GM10266 (cell line): ENCODE results near the gene HECW1.

Experiments
- DNase-seq: peaks from one replicate; pipeline ENCODE4 v3.0.0; 2012; ENCODE audit errors: extremely low spot score
- TF ChIP-seq, protein P1 (sequence below): IDR thresholded peaks from 2 replicates; pipeline ENCODE4 v1.5.1; 2012; ENCODE audit warnings: mild to moderate bottlenecking, low read depth; ENCODE audit not compliant: control insufficient read depth, insufficient read depth; ENCODE audit errors: missing control alignments

HECW1 gene

DNA sequence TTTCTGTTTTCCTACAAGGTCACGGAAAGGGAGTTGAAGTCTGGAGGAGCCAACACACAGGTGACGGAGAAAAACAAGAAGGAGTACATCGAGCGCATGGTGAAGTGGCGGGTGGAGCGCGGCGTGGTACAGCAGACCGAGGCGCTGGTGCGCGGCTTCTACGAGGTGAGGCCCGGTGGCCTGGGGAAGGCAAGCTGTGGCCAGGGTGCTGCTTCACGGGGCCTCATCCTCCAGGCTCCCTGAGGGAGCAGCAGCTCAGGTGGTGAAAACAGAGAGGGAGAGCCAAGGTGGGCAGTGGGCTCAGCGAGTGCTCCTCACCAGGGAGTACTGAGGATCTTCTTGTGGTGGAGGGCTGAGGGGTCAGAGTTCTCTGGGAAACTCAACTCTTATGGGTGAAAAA, 438.0 kb downstream of the HECW1 start:
- TF ChIP-seq, protein P1, sequence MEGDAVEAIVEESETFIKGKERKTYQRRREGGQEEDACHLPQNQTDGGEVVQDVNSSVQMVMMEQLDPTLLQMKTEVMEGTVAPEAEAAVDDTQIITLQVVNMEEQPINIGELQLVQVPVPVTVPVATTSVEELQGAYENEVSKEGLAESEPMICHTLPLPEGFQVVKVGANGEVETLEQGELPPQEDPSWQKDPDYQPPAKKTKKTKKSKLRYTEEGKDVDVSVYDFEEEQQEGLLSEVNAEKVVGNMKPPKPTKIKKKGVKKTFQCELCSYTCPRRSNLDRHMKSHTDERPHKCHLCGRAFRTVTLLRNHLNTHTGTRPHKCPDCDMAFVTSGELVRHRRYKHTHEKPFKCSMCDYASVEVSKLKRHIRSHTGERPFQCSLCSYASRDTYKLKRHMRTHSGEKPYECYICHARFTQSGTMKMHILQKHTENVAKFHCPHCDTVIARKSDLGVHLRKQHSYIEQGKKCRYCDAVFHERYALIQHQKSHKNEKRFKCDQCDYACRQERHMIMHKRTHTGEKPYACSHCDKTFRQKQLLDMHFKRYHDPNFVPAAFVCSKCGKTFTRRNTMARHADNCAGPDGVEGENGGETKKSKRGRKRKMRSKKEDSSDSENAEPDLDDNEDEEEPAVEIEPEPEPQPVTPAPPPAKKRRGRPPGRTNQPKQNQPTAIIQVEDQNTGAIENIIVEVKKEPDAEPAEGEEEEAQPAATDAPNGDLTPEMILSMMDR = no peak
- no peak for DNase-seq

DNA sequence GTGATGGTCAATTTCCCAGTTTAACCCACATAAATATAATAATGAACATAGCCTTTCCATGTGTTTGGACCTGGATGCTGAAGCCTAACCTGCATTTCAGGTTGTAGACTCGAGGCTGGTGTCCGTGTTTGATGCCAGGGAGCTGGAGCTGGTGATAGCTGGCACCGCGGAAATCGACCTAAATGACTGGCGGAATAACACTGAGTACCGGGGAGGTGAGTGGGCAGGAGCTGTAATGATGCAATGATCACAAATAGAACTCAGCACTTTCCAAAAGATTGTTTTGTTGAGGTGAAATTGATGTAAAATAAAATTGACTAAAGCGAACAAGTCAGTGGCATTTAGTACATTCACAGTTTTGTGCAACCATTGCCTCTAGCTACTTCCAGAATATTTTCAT, 439.7 kb downstream of the HECW1 start:
- TF ChIP-seq, protein P1 = no peak
- no peak for DNase-seq

DNA sequence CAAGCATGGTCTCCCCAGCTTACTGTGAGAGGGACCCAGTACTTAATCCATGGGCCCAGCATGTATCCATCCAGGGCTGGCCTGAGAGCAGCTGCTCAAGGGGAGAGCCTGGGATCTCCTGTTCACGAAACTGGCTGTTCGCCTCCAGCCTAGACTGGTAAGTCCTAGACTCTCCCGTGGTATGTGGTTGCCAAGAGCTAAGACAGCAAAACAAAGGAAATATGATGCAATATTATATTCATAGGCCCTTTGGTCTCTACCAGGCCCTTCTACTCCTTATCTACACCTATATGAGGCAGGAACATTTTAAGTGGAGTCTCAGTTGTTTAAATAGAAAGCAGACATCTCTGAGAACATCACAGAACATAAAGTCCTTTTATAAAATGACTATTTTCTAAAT, 441.6 kb downstream of the HECW1 start:
- DNase-seq = no peak
- TF ChIP-seq, protein P1 = no peak

DNA sequence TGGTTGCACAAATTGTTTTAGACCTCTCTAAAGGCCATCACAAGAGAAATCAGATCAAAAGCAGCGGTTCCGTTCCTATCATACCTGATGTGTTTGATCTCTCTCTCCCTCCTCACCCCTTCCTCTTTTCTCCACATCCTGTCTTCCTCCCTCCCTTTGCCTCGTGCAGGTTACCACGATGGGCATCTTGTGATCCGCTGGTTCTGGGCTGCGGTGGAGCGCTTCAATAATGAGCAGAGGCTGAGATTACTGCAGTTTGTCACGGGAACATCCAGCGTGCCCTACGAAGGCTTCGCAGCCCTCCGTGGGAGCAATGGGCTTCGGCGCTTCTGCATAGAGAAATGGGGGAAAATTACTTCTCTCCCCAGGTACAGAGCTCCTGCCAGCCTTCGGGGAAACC, 442.0 kb downstream of the HECW1 start:
- TF ChIP-seq, protein P1 = no peak
- no peak for DNase-seq

- TF ChIP-seq, protein P1 = no peak
- DNase-seq = no peak
These were observed 445.5 kb downstream of the HECW1 start for GRCh38 chr7:43557831-43558495.

- no peak for DNase-seq
- TF ChIP-seq, protein P1 = no peak
These were observed 446.9 kb downstream of the HECW1 start for GRCh38 chr7:43559171-43559945.

DNA sequence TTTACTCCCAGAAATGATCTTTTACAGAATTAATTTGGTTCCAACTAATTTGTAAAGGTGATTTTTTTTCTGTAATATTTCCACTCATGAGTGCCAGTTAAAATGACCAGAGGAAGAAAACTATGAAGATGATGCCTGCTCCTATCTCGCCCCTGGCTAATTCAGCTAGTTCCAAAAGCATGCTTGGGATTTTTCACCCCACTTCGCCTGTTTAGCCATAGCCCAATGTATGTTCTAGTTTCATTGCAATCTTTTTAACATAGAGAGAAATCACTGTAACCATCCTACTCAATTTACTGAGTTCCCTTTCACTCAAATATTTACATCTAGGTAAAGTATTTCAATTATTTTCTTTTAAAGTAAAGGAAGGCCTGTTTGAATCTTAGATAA, 447.5 kb downstream of the HECW1 start:
- TF ChIP-seq, protein P1 = no peak
- DNase-seq = no peak
